CD14-positive monocyte (primary cell): ENCODE measurements around the gene ARPC1A. TPM values are rescaled to one million over a fixed set of nuclear protein-coding genes. Genes with fewer than 3 reads are reported as not detected.
A peak's percentile ranks its signal among the peaks of the same experiment; 100 is the strongest.
"Not testable (repeated sequence)": the region's sequence is repeated elsewhere in the genome, so short reads cannot be mapped to it uniquely, and the experiment has no call there.

Source experiments
- DNase-seq, 3 donors: peaks; one replicate each; pipeline ENCODE4 v3.0.0-alpha.2; 2011 to 2022
- H2AFZ ChIP-seq: 2 replicates; pipeline ENCODE4 v1.6.0; 2012; ENCODE audit warnings: mild to moderate bottlenecking, low read depth, low read length, inconsistent platforms; ENCODE audit not compliant: insufficient read depth, poor library complexity, severe bottlenecking
- H3K27ac ChIP-seq, 2 donors: 1 replicate in 1 of 2; 2 replicates in 1 of 2; pipeline ENCODE4 v1.5.1; 2012 to 2013; ENCODE audit warnings: low read length in 2 of 2, control low read depth in 1 of 2, inconsistent platforms in 1 of 2, low read depth in 1 of 2, mild to moderate bottlenecking in 1 of 2
- H3K27me3 ChIP-seq, 2 donors: one replicate each; pipeline versions ENCODE4 v1.6.0 to v1.6.1; 2011 to 2013; ENCODE audit warnings: low read length in 2 of 2; ENCODE audit not compliant: control insufficient read depth in 2 of 2, insufficient read depth in 2 of 2
- H3K36me3 ChIP-seq, 2 donors: replicated peaks in 1 of 2; 1 replicate in 1 of 2; 2 replicates in 1 of 2; pipeline versions ENCODE4 v1.5.1 to v1.6.1; 2012 to 2013; ENCODE audit warnings: low read length in 2 of 2, control low read depth in 1 of 2, inconsistent platforms in 1 of 2, mild to moderate bottlenecking in 1 of 2; ENCODE audit not compliant: insufficient read depth in 2 of 2, control insufficient read depth in 1 of 2
- H3K4me1 ChIP-seq, 2 donors: 1 replicate in 1 of 2; 2 replicates in 1 of 2; pipeline versions ENCODE4 v1.5.1 to v1.6.1; 2012 to 2013; ENCODE audit warnings: low read length in 2 of 2, control low read depth in 1 of 2, inconsistent platforms in 1 of 2, mild to moderate bottlenecking in 1 of 2, moderate library complexity in 1 of 2; ENCODE audit not compliant: insufficient read depth in 2 of 2, control insufficient read depth in 1 of 2
- H3K4me2 ChIP-seq: replicated peaks from 2 replicates; pipeline ENCODE3; 2012; ENCODE audit warnings: low read length, moderate library complexity, mild to moderate bottlenecking; ENCODE audit not compliant: poor library complexity, severe bottlenecking; ENCODE audit errors: extremely low read depth
- H3K4me3 ChIP-seq, 3 experiments: fragments of 200-600 bp in 1 of 3; sonication (generic) in 1 of 3; replicated peaks in 1 of 3; 1 replicate in 2 of 3; 2 replicates in 1 of 3; pipeline ENCODE4 v1.5.1; 2011 to 2013; ENCODE audit warnings: low read length in 3 of 3, mild to moderate bottlenecking in 3 of 3, control low read depth in 2 of 3, low read depth in 2 of 3, inconsistent platforms in 1 of 3, moderate library complexity in 1 of 3
- H3K79me2 ChIP-seq: 2 replicates; pipeline ENCODE4 v1.6.0; 2012; ENCODE audit warnings: mild to moderate bottlenecking, control low read depth, inconsistent platforms, low read length, moderate library complexity; ENCODE audit not compliant: insufficient read depth
- H3K9ac ChIP-seq: 2 replicates; pipeline ENCODE4 v1.6.0; 2017; ENCODE audit warnings: low read length, mild to moderate bottlenecking; ENCODE audit not compliant: insufficient read depth, poor library complexity, severe bottlenecking
- H3K9me3 ChIP-seq, 2 donors: replicated peaks in 1 of 2; 1 replicate in 1 of 2; 2 replicates in 1 of 2; pipeline versions ENCODE4 v1.5.1 to v1.6.1; 2012 to 2013; ENCODE audit warnings: low read length in 2 of 2, control low read depth in 1 of 2; ENCODE audit not compliant: control insufficient read depth in 1 of 2, insufficient read depth in 1 of 2
- H4K20me1 ChIP-seq: 2 replicates; pipeline ENCODE4 v1.6.0; 2012; ENCODE audit warnings: mild to moderate bottlenecking, low read length, control low read depth, moderate library complexity; ENCODE audit not compliant: insufficient read depth
- H3K27ac Mint-ChIP-seq, 7 donors: one replicate each; pipeline ENCODE4 v1.8.0; 2020; ENCODE audit warnings: mild to moderate bottlenecking in 7 of 7, mixed read lengths in 7 of 7, moderate library complexity in 6 of 7, inconsistent platforms in 2 of 7
- H3K27me3 Mint-ChIP-seq, 3 donors: one replicate each; pipeline ENCODE4 v1.8.0; 2021 to 2022; ENCODE audit warnings: low read depth in 3 of 3, mild to moderate bottlenecking in 3 of 3, mixed read lengths in 3 of 3, moderate library complexity in 3 of 3, inconsistent platforms in 1 of 3
- H3K36me3 Mint-ChIP-seq, 2 donors: one replicate each; pipeline ENCODE4 v1.8.0; 2020; ENCODE audit warnings: mixed read lengths in 2 of 2, inconsistent platforms in 1 of 2, mild to moderate bottlenecking in 1 of 2
- H3K4me1 Mint-ChIP-seq: one replicate; pipeline ENCODE4 v1.8.0; 2020; ENCODE audit warnings: mild to moderate bottlenecking, mixed read lengths
- H3K4me3 Mint-ChIP-seq, 2 donors: one replicate each; pipeline ENCODE4 v1.8.0; 2020; ENCODE audit warnings: mild to moderate bottlenecking in 2 of 2, mixed read lengths in 2 of 2, moderate library complexity in 1 of 2
- H3K9me3 Mint-ChIP-seq, 7 donors: one replicate each; pipeline ENCODE4 v1.8.0; 2020 to 2022; ENCODE audit warnings: mixed read lengths in 7 of 7, mild to moderate bottlenecking in 6 of 7, moderate library complexity in 6 of 7, inconsistent platforms in 2 of 7
- WGBS: methylation state at CpG from one replicate; pipeline ENCODE4 v1.1.5; 2013; ENCODE audit warnings: missing lambda C conversion rate; ENCODE audit not compliant: insufficient coverage; 5-methylcytosine and 5-hydroxymethylcytosine counted together
- intact Hi-C, 2 donors: fragments of 100-400 bp; cut with micrococcal nuclease; formaldehyde crosslinking; loops; one replicate each; pipeline versions ENCODE4 v1.15.0 to v1.15.1; 2023
- polyA plus RNA-seq, 3 donors: library from polyadenylated mRNA; depleted of rRNA in 1 of 3; unstranded in 2 of 3; stranded (reverse) in 1 of 3; fragments of 300-500 nt in 2 of 3; fragments of >200 nt in 1 of 3; fragmentation: Illumina TruSeq in 2 of 3; gene quantifications; 1 replicate in 2 of 3; 2 replicates in 1 of 3; pipeline ENCODE4 v1.2.3, GENCODE V29; 2012 to 2021
- TF ChIP-seq, protein P1 (sequence below): fragments of 200-600 bp; IDR thresholded peaks from one replicate; pipeline ENCODE4 v1.8.0; 2022; ENCODE audit warnings: antibody characterized with exemption, mild to moderate bottlenecking

Gene ARPC1A
- polyA plus RNA-seq, 3 donors, result 71.7 to 107 (median 104) TPM

DNA sequence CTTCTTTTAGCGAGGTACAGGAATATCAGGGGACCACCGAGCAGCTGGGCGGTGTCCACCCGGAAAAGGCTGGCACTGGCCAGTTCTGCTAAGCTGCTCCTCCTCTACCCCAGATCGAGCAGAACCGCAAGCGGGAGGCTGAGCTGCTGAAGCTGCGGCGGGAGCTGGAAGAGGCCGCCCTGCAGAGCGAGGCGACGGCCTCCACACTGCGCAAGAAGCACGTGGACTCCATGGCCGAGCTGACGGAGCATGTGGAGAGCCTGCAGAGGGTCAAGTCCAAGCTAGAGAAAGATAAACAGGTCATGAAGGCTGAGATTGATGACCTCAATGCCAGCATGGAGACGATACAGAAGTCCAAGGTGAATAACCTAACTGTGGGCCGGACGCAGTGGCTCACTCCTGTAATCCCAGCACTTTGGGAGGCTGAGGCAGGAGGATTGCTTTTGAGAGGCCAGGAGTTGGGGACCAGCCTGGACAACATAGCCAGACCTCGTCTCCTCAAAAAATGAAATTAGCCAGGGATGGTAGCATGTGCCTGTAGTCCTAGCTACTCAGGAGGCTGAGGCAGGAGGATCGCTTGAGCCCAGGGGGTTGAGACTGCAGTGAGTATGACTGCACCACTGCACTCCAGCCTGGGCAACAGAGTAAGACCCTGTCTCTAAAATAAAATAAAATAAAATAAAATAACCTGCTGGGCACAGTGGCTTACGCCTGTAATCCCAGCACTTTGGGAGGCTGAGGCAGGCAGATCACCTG, 37.7 kb upstream of the ARPC1A start:
- intact Hi-C loops, result no loop called here
- Histone ChIP-seq H3K4me1 (no peaks in the 10 kb centered on the region), H2AFZ (no peak overlapping the region), H3K79me2 (no peaks in the 10 kb centered on the region), H3K27ac (no peak overlapping the region), H3K27me3 (no peaks in the 10 kb centered on the region), H3K4me2 (no peak overlapping the region), H3K36me3 (no peaks in the 10 kb centered on the region), H4K20me1 (no peaks in the 10 kb centered on the region), H3K4me3 (no peak overlapping the region), H3K9ac (no peak overlapping the region), H3K9me3 (no peaks in the 10 kb centered on the region)
- Mint-ChIP-seq H3K4me1 (no peaks in the 10 kb centered on the region), H3K27ac (peak overlapping the region in 1 of 7 donors; percentile 60), H3K4me3 (no peak overlapping the region), H3K36me3 (no peaks in the 10 kb centered on the region), H3K9me3 (no peaks in the 10 kb centered on the region), H3K27me3 (peaks cover 0 to 3% (median 1%) of the 10 kb centered on the region in 3 donors)
- 97% methylated on average over 20 of the region's 23 CpGs for WGBS
- TF ChIP-seq, protein P1, sequence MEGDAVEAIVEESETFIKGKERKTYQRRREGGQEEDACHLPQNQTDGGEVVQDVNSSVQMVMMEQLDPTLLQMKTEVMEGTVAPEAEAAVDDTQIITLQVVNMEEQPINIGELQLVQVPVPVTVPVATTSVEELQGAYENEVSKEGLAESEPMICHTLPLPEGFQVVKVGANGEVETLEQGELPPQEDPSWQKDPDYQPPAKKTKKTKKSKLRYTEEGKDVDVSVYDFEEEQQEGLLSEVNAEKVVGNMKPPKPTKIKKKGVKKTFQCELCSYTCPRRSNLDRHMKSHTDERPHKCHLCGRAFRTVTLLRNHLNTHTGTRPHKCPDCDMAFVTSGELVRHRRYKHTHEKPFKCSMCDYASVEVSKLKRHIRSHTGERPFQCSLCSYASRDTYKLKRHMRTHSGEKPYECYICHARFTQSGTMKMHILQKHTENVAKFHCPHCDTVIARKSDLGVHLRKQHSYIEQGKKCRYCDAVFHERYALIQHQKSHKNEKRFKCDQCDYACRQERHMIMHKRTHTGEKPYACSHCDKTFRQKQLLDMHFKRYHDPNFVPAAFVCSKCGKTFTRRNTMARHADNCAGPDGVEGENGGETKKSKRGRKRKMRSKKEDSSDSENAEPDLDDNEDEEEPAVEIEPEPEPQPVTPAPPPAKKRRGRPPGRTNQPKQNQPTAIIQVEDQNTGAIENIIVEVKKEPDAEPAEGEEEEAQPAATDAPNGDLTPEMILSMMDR, result no peak
- no peak for DNase-seq

DNA sequence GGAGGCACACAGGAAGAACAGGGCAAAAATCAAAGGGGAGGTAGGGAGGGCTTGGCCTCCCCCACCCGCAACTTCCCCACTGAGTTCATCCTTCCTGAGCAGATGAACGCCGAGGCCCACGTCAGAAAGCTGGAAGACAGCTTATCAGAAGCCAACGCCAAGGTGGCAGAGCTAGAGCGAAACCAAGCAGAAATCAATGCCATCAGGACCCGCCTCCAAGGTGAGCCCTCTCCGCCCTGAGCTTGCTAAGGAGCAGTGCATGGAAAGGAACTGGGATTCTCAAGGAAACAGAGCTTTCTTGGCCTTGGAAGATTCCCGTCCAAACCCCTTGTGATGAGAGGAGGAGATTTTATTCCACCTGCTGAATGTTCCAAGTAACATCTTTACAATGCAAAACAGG, 36.5 kb upstream of the ARPC1A start:
- no peaks in the 10 kb centered on the region for H3K36me3 Mint-ChIP-seq
- WGBS, result 85% methylated on average over 7 of the region's 9 CpGs
- H3K4me2 ChIP-seq, result no peak overlapping the region
- H3K27ac Mint-ChIP-seq, result no peak overlapping the region
- H3K9ac ChIP-seq, result no peak overlapping the region
- intact Hi-C loops, result no loop called here
- H2AFZ ChIP-seq, result no peak overlapping the region
- DNase-seq, result no peak
- TF ChIP-seq, protein P1, result no peak
- H3K36me3 ChIP-seq, result no peaks in the 10 kb centered on the region
- no peaks in the 10 kb centered on the region for H3K9me3 ChIP-seq
- no peaks in the 10 kb centered on the region for H3K9me3 Mint-ChIP-seq
- H4K20me1 ChIP-seq, result no peaks in the 10 kb centered on the region
- no peak overlapping the region for H3K4me3 Mint-ChIP-seq
- peaks cover 0 to 3% (median 1%) of the 10 kb centered on the region in 3 donors for H3K27me3 Mint-ChIP-seq
- H3K4me1 Mint-ChIP-seq, result no peaks in the 10 kb centered on the region
- no peaks in the 10 kb centered on the region for H3K79me2 ChIP-seq
- no peaks in the 10 kb centered on the region for H3K27me3 ChIP-seq
- H3K4me1 ChIP-seq, result no peaks in the 10 kb centered on the region
- no peak overlapping the region for H3K4me3 ChIP-seq
- no peak overlapping the region for H3K27ac ChIP-seq

GRCh38 chr7:99290148-99290547, 35.5 kb upstream of the ARPC1A start:
- H3K27ac ChIP-seq, H3K9me3 ChIP-seq, intact Hi-C loops, H3K9ac ChIP-seq, H3K4me2 ChIP-seq, H2AFZ ChIP-seq, H3K4me3 ChIP-seq, H4K20me1 ChIP-seq, DNase-seq, H3K9me3 Mint-ChIP-seq, H3K4me1 ChIP-seq, H3K27me3 Mint-ChIP-seq, H3K36me3 Mint-ChIP-seq, H3K79me2 ChIP-seq, H3K4me1 Mint-ChIP-seq, H3K4me3 Mint-ChIP-seq, H3K27ac Mint-ChIP-seq, H3K36me3 ChIP-seq, H3K27me3 ChIP-seq: not testable (repeated sequence)
- WGBS, result no CpG with 5 or more reads among the region's 3 CpGs
